Brain microvascular endothelial cell (primary cell): ENCODE measurements around the gene MASP2.

Source experiments
- DNase-seq: peaks from one replicate; pipeline ENCODE4 v3.0.0-alpha.2; 2020
- H3K27ac ChIP-seq: fragments of 250-450 bp; sonication (Bioruptor Pico); 2 replicates; pipeline ENCODE4 v1.5.1; 2020; ENCODE audit warnings: mild to moderate bottlenecking, moderate library complexity
- H3K27me3 ChIP-seq: fragments of 250-450 bp; sonication (Bioruptor Pico); replicated peaks from 2 replicates; pipeline ENCODE4 v1.5.1; 2020; ENCODE audit warnings: mild to moderate bottlenecking
- H3K36me3 ChIP-seq: fragments of 250-450 bp; sonication (Bioruptor Pico); replicated peaks from 2 replicates; pipeline ENCODE4 v1.5.1; 2020; ENCODE audit warnings: mild to moderate bottlenecking
- H3K4me3 ChIP-seq: 2 replicates; pipeline ENCODE4 v1.5.1; 2011; ENCODE audit warnings: low read depth, mild to moderate bottlenecking, control low read depth, low read length, moderate library complexity
- in situ Hi-C: cut with HindIII; loops from 2 replicates; pipeline ENCODE4 v1.10.0; 2017; ENCODE audit warnings: low sequenced_read_pairs, low pct_ligation_motif_present
- TF ChIP-seq, protein P1 (sequence below): IDR thresholded peaks from 2 replicates; pipeline ENCODE4 v1.5.1; 2011; ENCODE audit warnings: low read depth, mild to moderate bottlenecking, moderate library complexity, low read length, control low read depth, inconsistent platforms; ENCODE audit errors: missing control alignments

The MASP2 gene

DNA sequence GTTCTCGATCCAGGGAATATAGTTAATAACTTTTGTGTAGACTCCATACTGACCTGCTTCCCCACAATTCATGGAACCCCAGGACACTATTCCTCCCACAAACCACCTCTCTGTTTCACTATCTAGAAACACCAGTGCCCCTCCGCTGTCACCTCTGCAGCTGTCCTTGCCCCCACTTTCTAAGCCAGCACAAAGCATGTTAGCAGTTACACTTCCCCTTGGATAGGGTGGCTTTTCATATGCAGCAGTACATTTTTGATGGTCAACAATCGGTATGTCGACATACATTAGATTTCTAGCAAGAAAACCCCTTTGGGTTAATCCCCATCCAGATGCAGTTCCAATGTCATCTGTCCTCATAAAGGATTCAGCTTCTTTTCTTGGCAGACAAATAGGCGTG is 20.1 kb downstream of the MASP2 start:
- Histone ChIP-seq H3K27me3 (no peaks in the 10 kb centered on the region), H3K27ac (no peak overlapping the region), H3K4me3 (no peak overlapping the region), H3K36me3 (peaks cover 33% of the 10 kb centered on the region)
- TF ChIP-seq, protein P1, sequence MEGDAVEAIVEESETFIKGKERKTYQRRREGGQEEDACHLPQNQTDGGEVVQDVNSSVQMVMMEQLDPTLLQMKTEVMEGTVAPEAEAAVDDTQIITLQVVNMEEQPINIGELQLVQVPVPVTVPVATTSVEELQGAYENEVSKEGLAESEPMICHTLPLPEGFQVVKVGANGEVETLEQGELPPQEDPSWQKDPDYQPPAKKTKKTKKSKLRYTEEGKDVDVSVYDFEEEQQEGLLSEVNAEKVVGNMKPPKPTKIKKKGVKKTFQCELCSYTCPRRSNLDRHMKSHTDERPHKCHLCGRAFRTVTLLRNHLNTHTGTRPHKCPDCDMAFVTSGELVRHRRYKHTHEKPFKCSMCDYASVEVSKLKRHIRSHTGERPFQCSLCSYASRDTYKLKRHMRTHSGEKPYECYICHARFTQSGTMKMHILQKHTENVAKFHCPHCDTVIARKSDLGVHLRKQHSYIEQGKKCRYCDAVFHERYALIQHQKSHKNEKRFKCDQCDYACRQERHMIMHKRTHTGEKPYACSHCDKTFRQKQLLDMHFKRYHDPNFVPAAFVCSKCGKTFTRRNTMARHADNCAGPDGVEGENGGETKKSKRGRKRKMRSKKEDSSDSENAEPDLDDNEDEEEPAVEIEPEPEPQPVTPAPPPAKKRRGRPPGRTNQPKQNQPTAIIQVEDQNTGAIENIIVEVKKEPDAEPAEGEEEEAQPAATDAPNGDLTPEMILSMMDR: no peak
- in situ Hi-C loops: no loop called here
- no peak for DNase-seq

DNA sequence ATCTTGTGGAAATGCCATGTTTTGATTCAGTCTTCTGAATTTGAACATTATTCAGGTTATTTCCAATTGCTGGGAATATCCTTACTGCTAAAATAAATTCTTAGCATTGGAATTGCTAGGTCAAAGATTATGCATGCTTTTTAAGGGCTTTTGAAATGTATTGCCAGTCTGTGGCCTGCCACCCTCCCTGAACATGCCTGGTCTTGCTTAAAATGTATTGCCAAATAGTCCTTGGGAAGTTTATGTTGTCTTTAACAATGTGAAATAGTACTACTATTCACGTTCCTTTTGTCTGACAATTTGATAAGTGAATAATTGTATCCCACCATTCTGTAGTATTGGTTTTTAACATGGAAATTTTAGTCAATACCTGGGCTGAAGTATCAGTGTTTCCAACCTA is 21.0 kb downstream of the MASP2 start:
- DNase-seq: no peak
- in situ Hi-C loops: no loop called here
- Histone ChIP-seq H3K36me3 (peaks cover 41% of the 10 kb centered on the region), H3K27ac (no peak overlapping the region), H3K4me3 (no peak overlapping the region), H3K27me3 (no peaks in the 10 kb centered on the region)
- TF ChIP-seq, protein P1: no peak

DNA sequence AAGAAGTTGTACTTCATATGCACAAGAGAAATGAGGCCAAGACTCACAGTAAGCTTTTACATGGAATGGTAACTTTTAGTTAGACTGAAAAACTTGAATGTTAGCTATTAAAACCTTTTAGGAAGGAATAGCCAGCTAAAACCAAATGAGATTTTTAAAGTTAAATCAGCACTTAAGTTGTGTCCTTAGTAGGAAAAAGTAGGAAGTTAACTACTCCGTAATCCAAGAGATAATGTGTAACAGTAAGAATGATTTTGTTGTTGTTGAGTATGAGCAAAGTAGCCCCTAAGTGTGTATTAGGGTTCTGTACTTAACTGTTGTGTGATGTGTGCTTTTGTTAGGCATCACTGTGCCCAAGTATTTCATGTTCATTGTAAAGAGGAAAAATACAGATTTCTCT is 21.4 kb downstream of the MASP2 start:
- Histone ChIP-seq H3K27ac (no peak overlapping the region), H3K36me3 (peaks cover 46% of the 10 kb centered on the region), H3K4me3 (no peak overlapping the region), H3K27me3 (no peaks in the 10 kb centered on the region)
- in situ Hi-C loops: no loop called here
- TF ChIP-seq, protein P1: no peak
- DNase-seq: no peak

DNA sequence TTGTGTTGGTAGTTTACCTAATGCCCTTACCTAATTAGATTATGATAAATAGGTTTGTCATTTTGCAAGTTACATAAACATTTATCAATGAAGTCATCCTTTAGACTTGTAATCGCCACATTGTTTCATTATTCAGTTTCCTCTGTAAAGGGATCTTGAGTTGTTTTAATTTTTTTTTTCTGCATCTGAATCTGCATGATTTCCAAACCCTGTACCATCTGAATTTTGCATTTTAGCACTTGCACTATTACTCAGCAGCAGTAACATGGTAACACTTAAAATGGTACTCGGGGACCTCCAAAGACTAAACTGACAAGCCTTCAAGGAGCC is 22.2 kb downstream of the MASP2 start:
- Histone ChIP-seq H3K27ac (no peak overlapping the region), H3K4me3 (no peak overlapping the region), H3K36me3 (peaks cover 54% of the 10 kb centered on the region), H3K27me3 (no peaks in the 10 kb centered on the region)
- in situ Hi-C loops: no loop called here
- no peak for DNase-seq
- TF ChIP-seq, protein P1: no peak

DNA sequence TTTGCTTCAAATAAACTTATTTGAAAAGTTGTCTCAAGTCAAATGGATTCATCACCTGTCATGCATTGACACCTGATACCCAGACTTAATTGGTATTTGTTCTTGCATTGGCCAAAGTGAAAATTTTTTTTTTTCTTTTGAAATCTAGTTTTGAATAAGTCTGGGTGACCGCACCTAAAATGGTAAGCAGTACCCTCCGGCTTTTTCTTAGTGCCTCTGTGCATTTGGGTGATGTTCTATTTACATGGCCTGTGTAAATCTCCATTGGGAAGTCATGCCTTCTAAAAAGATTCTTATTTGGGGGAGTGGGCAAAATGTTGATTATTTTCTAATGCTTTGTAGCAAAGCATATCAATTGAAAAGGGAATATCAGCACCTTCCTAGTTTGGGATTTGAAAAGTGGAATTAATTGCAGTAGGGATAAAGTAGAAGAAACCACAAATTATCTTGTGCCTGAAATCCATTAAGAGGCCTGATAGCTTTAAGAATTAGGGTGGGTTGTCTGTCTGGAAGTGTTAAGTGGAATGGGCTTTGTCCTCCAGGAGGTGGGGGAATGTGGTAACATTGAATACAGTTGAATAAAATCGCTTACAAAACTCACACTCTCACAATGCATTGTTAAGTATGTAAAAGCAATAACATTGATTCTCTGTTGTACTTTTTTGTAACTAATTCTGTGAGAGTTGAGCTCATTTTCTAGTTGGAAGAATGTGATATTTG is 22.7 kb downstream of the MASP2 start:
- in situ Hi-C loops: no loop called here
- no peak for DNase-seq
- H3K27ac ChIP-seq: no peak overlapping the region
- no peaks in the 10 kb centered on the region for H3K27me3 ChIP-seq
- peaks cover 59% of the 10 kb centered on the region for H3K36me3 ChIP-seq
- no peak overlapping the region for H3K4me3 ChIP-seq
- TF ChIP-seq, protein P1: no peak

DNA sequence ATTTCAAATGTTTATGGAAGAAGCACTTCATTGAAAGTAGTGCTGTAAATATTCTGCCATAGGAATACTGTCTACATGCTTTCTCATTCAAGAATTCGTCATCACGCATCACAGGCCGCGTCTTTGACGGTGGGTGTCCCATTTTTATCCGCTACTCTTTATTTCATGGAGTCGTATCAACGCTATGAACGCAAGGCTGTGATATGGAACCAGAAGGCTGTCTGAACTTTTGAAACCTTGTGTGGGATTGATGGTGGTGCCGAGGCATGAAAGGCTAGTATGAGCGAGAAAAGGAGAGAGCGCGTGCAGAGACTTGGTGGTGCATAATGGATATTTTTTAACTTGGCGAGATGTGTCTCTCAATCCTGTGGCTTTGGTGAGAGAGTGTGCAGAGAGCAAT is 23.8 kb downstream of the MASP2 start:
- Histone ChIP-seq H3K27ac (no peak overlapping the region), H3K36me3 (peaks cover 70% of the 10 kb centered on the region), H3K4me3 (no peak overlapping the region), H3K27me3 (no peaks in the 10 kb centered on the region)
- no peak for DNase-seq
- TF ChIP-seq, protein P1: no peak
- in situ Hi-C loops: no loop called here
